ENCODE measurements around the gene MYL6B.
A peak's percentile ranks its signal among the peaks of the same experiment; 100 is the strongest.

The MYL6B gene

GRCh38 chr12:56117778-56118687 is 34.4 kb upstream of the MYL6B start, which contains the start of gene ZC3H10:
Gene ZC3H10 (plus strand): TSS chr12:56118266. CDS start chr12:56120563, 2,297 bp downstream.
- Mint-ChIP-seq H3K4me3 (peak within 1 kb of the TSS; percentile 100), H3K27ac (peak within 1 kb of the TSS; percentile 91), H3K36me3 (peaks cover 37% of the 10 kb centered on the region), H3K27me3 (no peaks in the 10 kb centered on the region), H3K4me1 (peaks cover 30% of the 10 kb centered on the region), H3K9me3 (no peaks in the 10 kb centered on the region)
- ATAC-seq = peak; percentile 94

DNA sequence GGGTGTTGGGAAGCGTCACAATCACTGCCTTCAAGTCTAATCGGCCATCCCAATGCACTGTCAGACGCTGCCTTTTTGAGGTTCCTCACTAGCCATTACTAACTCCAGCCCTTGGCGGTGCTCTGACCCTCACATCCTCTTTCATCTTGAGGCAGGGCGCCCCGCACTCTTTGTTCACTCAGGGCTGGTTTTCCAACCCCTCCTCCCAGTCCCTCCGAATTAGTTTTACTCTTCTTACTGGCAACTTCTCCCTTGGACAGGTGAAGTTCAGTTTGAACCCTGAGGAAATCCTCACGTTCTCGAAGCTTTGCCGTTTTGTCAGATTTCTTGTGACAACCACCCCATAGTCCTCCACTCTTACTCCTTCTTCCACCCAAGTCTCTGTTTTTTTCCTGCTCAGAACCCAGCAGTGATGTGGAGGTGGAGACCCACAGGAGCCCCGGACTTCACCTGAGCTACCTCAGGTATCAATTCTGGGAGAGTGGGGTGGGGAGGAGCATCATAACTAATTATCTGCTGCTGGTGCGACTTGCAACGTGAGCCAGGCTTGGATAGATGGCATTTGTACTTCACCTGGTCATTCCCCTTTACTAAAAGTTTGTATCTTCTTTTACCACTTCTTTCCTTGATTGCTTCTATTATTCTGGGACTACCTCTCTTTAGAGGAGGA is 33.6 kb upstream of the MYL6B start:
- Mint-ChIP-seq H3K4me3 (peak overlapping the region; percentile 100), H3K27me3 (no peaks in the 10 kb centered on the region), H3K27ac (peak overlapping the region; percentile 91), H3K4me1 (peaks cover 30% of the 10 kb centered on the region), H3K36me3 (peaks cover 29% of the 10 kb centered on the region), H3K9me3 (no peaks in the 10 kb centered on the region)
- ATAC-seq = peak; percentile 3

GRCh38 chr12:56119361-56119796 is 33.0 kb upstream of the MYL6B start:
- Mint-ChIP-seq H3K27ac (peak overlapping the region; percentile 91), H3K4me3 (peak overlapping the region; percentile 100), H3K4me1 (peaks cover 30% of the 10 kb centered on the region), H3K9me3 (no peaks in the 10 kb centered on the region), H3K27me3 (no peaks in the 10 kb centered on the region), H3K36me3 (peaks cover 26% of the 10 kb centered on the region)
- ATAC-seq = no peak

- no peak overlapping the region for H3K27ac Mint-ChIP-seq
- peaks cover 30% of the 10 kb centered on the region for H3K4me1 Mint-ChIP-seq
- peaks cover 26% of the 10 kb centered on the region for H3K36me3 Mint-ChIP-seq
- no peaks in the 10 kb centered on the region for H3K9me3 Mint-ChIP-seq
- no peaks in the 10 kb centered on the region for H3K27me3 Mint-ChIP-seq
- no peak overlapping the region for H3K4me3 Mint-ChIP-seq
- no peak for ATAC-seq
Measured at GRCh38 chr12:56120158-56120846, 32.1 kb upstream of the MYL6B start.

- ATAC-seq = no peak
- Mint-ChIP-seq H3K4me1 (peaks cover 36% of the 10 kb centered on the region), H3K27ac (peak overlapping the region; percentile 27), H3K27me3 (no peaks in the 10 kb centered on the region), H3K4me3 (no peak overlapping the region), H3K9me3 (no peaks in the 10 kb centered on the region), H3K36me3 (peaks cover 26% of the 10 kb centered on the region)
Measured at GRCh38 chr12:56121204-56121870, 31.1 kb upstream of the MYL6B start.

DNA sequence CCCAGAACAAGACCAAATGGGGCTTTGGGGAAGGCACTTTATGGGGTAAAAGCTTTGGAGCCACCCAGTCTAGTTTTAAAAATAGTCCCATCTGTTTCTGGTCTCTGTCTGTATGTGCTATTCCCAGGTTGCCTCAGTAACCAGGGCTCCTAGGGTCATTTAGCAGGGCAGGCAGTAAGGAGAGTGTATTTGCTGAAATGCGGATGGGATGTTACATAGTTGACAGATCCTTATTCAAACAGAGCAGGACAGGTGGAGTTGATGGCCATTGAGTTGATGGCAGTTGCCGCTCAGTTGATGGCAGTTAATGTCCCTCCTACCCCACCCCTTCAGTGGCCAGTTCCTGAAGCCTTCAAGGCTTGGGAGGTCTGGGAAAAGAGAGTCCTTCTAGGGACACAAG is 29.8 kb upstream of the MYL6B start:
- Mint-ChIP-seq H3K27me3 (no peaks in the 10 kb centered on the region), H3K9me3 (no peaks in the 10 kb centered on the region), H3K27ac (peak overlapping the region; percentile 27), H3K36me3 (peaks cover 13% of the 10 kb centered on the region), H3K4me1 (peaks cover 47% of the 10 kb centered on the region), H3K4me3 (no peak overlapping the region)
- no peak for ATAC-seq

DNA sequence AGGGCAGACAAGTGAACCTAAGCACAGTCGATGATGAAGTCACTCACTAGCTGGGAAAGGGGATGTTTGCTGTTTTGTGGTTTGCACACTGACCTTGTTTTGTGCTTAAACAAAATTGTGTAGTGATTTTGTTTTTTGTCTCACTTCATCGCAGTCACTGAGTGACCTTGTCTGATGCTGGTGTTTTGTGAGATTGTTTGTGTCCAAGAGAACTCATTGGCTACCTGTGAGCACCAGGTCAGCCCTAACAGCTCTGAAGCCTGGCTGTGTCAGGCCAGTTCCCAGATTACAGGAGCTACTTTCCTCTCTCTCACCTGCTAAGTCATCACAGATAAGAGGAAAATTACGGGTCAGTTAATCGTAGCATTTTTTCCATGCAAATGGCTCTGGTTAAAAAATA is 28.3 kb upstream of the MYL6B start:
- H3K9me3 Mint-ChIP-seq = no peaks in the 10 kb centered on the region
- peaks cover 49% of the 10 kb centered on the region for H3K4me1 Mint-ChIP-seq
- H3K36me3 Mint-ChIP-seq = peaks cover 10% of the 10 kb centered on the region
- ATAC-seq = no peak
- H3K4me3 Mint-ChIP-seq = no peak overlapping the region
- no peaks in the 10 kb centered on the region for H3K27me3 Mint-ChIP-seq
- H3K27ac Mint-ChIP-seq = peak overlapping the region; percentile 40

- no peaks in the 10 kb centered on the region for H3K27me3 Mint-ChIP-seq
- no peak for ATAC-seq
- peak overlapping the region; percentile 17 for H3K4me3 Mint-ChIP-seq
- H3K36me3 Mint-ChIP-seq = peaks cover 17% of the 10 kb centered on the region
- peak overlapping the region; percentile 93 for H3K27ac Mint-ChIP-seq
- H3K9me3 Mint-ChIP-seq = no peaks in the 10 kb centered on the region
- peaks cover 58% of the 10 kb centered on the region for H3K4me1 Mint-ChIP-seq
Measured at GRCh38 chr12:56126732-56127239, 25.6 kb upstream of the MYL6B start.

GRCh38 chr12:56127485-56127887 is 24.9 kb upstream of the MYL6B start:
- Mint-ChIP-seq H3K4me3 (peak overlapping the region; percentile 100), H3K27me3 (no peaks in the 10 kb centered on the region), H3K4me1 (peaks cover 65% of the 10 kb centered on the region), H3K27ac (peak overlapping the region; percentile 93), H3K9me3 (no peaks in the 10 kb centered on the region), H3K36me3 (peaks cover 24% of the 10 kb centered on the region)
- ATAC-seq = no peak

GRCh38 chr12:56127888-56128669 is 24.3 kb upstream of the MYL6B start, which contains the start of gene ESYT1:
Gene ESYT1 (plus strand): TSS chr12:56128267. CDS start chr12:56128320, 53 bp downstream.
- peaks cover 68% of the 10 kb centered on the region for H3K4me1 Mint-ChIP-seq
- H3K27ac Mint-ChIP-seq = peak within 1 kb of the TSS; percentile 93
- H3K4me3 Mint-ChIP-seq = peak within 1 kb of the TSS; percentile 100
- no peaks in the 10 kb centered on the region for H3K9me3 Mint-ChIP-seq
- peaks cover 27% of the 10 kb centered on the region for H3K36me3 Mint-ChIP-seq
- H3K27me3 Mint-ChIP-seq = no peaks in the 10 kb centered on the region
- ATAC-seq = peak; percentile 97

- H3K4me1 Mint-ChIP-seq = peaks cover 68% of the 10 kb centered on the region
- H3K27me3 Mint-ChIP-seq = no peaks in the 10 kb centered on the region
- peaks cover 33% of the 10 kb centered on the region for H3K36me3 Mint-ChIP-seq
- peak overlapping the region; percentile 93 for H3K27ac Mint-ChIP-seq
- H3K4me3 Mint-ChIP-seq = peak overlapping the region; percentile 100
- H3K9me3 Mint-ChIP-seq = no peaks in the 10 kb centered on the region
- ATAC-seq = no peak
Measured at GRCh38 chr12:56128670-56129205, 23.6 kb upstream of the MYL6B start.

DNA sequence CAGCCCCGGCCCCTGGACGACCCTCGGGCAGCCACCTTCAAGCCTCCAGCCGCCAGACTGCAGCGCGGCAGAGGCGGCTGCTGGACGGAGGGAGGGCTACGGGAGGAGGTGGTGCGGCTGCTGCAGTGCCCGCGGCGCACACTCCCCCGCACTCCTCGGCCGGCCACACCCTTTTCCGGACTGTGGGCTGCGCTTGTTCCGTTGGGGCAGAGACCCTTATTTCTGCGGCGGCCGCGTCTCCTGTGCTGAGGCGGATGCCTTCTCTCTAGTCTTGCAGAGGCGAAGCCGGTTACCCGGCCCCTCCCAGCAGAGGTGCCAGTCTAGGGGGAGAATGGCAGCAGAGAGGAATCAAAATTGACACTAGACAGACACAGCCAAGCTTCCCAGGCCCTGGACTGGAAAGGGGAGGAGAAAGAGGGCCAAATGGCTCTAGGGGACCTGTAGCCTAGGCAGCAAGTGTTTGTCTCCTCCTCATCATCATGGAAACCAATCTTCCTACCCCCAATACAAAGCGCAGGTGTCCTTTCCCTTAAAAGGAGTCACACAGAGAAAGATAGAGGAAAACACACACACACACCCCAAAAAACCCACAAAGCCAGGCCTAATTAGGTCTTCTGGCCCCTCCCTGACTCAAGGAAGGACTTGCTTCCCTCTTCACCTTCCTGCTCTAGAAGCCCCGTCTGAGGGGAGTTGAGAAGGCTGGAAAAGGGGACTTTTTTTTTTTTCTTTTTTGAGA is 23.0 kb upstream of the MYL6B start:
- peaks cover 39% of the 10 kb centered on the region for H3K36me3 Mint-ChIP-seq

GRCh38 chr12:56129942-56130495 is 22.4 kb upstream of the MYL6B start:
- no peaks in the 10 kb centered on the region for H3K9me3 Mint-ChIP-seq
- H3K36me3 Mint-ChIP-seq = peaks cover 41% of the 10 kb centered on the region
- H3K4me3 Mint-ChIP-seq = peak overlapping the region; percentile 100
- ATAC-seq = no peak
- peak overlapping the region; percentile 93 for H3K27ac Mint-ChIP-seq
- peaks cover 68% of the 10 kb centered on the region for H3K4me1 Mint-ChIP-seq
- H3K27me3 Mint-ChIP-seq = no peaks in the 10 kb centered on the region

More for the DNA sequence above, 23.0 kb upstream of the MYL6B start:
- Mint-ChIP-seq H3K9me3 (no peaks in the 10 kb centered on the region), H3K4me3 (peak overlapping the region; percentile 100), H3K27ac (peak overlapping the region; percentile 93), H3K27me3 (no peaks in the 10 kb centered on the region), H3K4me1 (peaks cover 68% of the 10 kb centered on the region)
- ATAC-seq = peak; percentile 69
